ENCODE data around the gene OR2W3.

The OR2W3 gene

DNA sequence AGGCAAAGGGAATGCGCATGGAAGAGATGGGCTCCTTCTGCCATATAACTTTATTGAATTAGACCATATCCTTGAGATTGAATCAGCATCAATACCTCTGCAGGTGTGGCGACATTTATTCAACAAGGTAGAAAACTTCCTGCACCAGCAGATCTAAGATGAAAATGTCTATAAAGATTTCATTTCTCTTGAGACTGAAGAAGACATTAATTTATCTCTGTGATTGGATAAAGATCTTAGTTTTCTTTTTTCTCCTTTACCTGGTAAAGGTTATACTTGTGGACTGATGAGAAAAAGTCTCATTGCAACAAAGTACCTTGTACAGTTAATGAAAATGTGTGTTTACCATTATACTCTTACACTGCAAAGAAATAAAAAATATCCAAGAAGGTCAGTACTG lies 24.6 kb downstream of the OR2W3 start, which contains the start of gene OR2T8:
Gene OR2T8 (plus strand): TSS at position 301 of the 400 bp plus-strand sequence. CDS start 766 bp downstream, outside the sequence.
- no peak for DNase-seq (ENCODE audit: low read depth in 2 of 2)

DNA sequence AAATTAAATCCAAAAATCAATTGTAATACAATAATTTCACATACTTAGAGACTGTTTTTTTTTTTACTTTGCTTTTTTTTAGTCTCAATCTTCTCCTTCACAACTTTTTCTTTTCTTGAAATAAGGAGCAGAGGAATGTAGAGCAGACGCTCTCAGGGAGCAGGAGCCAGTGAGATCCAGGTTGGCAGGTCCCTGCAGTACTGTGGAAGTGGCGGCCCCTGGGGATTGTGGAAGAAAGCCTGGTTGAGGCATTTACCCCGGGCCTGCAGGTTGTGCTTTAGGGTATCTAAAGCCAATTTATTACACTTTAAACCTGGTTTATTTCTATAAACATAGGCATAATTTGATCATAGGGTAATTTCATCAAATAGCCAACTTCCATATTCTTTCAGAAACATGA lies 28.6 kb downstream of the OR2W3 start:
- no peak for DNase-seq (ENCODE audit: low read depth in 2 of 2)

DNA sequence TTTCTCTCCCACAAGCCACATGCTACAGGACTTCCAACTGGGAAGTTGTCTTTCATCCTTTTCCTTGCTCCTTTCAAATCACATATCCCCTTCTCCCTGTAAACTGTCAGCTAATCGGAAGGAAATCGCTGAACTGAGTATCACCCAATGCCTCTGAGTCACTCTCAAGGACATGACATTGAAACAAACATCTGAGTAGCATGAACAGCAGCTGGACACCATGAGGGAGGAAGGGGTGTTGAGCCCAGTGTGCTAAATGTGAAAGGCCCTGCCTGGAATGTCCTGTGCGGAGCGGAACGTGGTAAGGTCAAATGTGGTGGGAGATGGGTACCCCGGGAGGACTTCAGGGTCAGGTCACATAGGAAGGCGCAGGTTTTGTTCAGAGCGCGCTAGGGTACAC lies 29.5 kb downstream of the OR2W3 start, which contains the start of gene OR2AJ1:
Gene OR2AJ1 (plus strand): TSS at position 22 of the 400 bp plus-strand sequence. CDS start 8,880 bp downstream, outside the sequence.
- no peak for DNase-seq (ENCODE audit: low read depth in 2 of 2)

- no peak for DNase-seq (ENCODE audit: low read depth in 2 of 2)
Measured at GRCh38 chr1:247933989-247934388, 38.6 kb downstream of the OR2W3 start.

DNA sequence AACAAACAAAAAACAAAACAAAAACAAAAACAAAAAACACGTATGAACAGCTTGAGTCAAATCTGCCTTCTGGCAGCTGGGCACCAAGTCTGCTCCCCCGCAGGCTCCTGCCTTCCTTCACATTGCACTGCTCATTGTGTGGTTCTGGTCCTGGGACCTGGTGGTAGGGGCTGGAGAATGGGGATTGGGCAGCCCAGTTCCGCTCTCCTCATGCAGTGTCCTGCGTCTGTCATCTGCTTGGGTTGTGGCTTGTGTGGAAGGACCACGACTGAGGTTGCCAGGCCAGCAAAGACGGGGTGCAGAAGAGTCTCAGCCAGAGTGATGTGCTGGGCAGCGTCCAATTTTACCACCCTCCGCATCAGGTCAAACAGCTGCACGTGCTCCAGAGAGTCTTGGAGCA lies 40.4 kb downstream of the OR2W3 start:
- DNase-seq (ENCODE audit: low read depth in 2 of 2), result no peak

- DNase-seq (ENCODE audit: low read depth in 2 of 2), result no peak
Measured at GRCh38 chr1:247936415-247936814, 41.0 kb downstream of the OR2W3 start.

DNA sequence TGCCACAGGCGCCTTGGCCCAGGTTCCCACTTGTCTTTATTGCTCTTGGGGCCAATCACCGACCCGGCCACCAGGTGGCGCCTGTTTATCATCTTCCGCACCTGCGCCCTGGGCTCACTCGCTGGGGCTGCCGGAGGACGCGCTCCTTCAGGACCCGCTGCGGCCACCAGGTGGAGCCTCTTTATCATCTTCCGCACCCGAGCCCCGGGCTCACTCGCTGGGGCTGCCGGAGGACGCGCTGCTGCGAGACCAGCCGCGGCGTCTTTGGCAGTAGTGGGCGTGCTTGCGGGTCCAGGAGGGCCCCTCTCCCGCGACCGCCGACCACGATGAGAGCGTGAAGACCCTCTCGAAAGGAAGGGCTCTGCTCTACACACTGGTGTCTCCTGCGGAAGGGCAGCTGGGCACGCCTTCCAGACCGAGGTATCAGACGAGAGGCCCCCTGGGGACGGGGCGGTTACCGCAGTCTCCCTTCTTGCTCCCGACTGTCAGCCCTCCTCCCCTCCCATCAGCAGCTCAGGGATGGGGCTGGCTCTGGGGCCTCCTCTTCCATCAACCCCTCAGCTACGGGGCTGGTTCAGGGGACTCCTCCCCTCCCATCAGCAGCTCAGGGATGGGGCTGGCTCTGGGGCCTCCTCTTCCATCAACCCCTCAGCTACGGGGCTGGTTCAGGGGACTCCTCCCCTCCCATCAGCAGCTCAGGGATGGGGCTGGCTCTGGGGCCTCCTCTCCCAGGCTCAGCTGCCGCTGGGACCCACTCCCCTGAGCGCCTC lies 41.8 kb downstream of the OR2W3 start:
- peak; percentile 89 for DNase-seq (ENCODE audit: low read depth in 2 of 2)

GRCh38 chr1:247942624-247943023 lies 47.2 kb downstream of the OR2W3 start:
- DNase-seq (ENCODE audit: low read depth in 2 of 2), result no peak
